ENCODE results near the gene CYTL1.

DNA sequence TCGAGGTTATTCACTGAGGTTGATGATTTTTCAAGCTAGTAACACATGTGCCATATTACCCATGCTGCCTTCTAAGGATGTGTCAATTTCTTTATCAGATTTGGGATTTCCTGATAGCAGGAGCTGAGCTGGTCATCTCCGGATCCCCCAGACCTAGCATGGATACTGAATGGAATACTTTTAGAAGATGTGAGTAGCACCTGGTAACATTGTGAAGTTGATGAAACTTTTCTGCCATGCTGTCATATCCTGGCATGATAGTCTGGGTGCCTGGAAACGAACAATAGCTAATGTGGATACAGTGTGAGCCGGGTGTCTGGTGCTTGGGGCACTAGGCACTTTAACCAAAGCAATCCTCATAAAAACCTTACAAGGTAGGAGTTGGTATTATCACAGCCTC is 11.0 kb upstream of the CYTL1 start:
- TF ChIP-seq CTCF (IDR thresholded peaks at IDR 0.05; ENCODE audit: insufficient read depth, low read depth, low read length) (no peak), EZH2 (IDR thresholded peaks at IDR 0.05; ENCODE audit: insufficient read depth, low read length) (no peak)

All from astrocyte (in vitro differentiated cells and primary cell).